GM19397 (cell line): ENCODE measurements around the gene INTS6.

Experiments
- ATAC-seq: cut with Tn5 transposase; IDR thresholded peaks from one replicate; pipeline ENCODE4 v1.9.1; 2021; ENCODE audit warnings: mild to moderate bottlenecking, moderate library complexity; ENCODE audit not compliant: unreplicated experiment

INTS6 gene

GRCh38 chr13:51322826-51323225 lies 130.0 kb downstream of the INTS6 start:
- ATAC-seq: no peak

DNA sequence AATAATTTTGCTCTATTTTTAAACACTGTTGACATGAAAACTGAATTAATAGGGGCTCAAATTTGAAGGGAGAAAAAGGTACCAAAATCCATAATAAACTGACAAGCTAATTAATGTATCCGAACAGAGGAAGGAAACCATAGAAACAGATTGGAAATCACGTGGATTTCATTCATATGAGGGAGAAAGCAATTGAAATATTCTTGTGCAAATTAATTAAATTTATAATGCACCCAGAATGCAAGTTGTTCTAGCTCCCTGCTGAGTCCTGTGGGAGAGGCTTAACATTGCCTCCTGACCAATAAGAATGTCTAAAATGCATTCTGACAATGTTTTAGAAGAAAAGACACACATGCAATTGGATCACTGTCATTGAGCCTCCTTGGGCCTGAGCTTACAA lies 131.0 kb downstream of the INTS6 start:
- no peak for ATAC-seq

- ATAC-seq: no peak
These were observed 134.0 kb downstream of the INTS6 start for GRCh38 chr13:51318876-51319275.

GRCh38 chr13:51318015-51318414 lies 134.8 kb downstream of the INTS6 start:
- no peak for ATAC-seq

DNA sequence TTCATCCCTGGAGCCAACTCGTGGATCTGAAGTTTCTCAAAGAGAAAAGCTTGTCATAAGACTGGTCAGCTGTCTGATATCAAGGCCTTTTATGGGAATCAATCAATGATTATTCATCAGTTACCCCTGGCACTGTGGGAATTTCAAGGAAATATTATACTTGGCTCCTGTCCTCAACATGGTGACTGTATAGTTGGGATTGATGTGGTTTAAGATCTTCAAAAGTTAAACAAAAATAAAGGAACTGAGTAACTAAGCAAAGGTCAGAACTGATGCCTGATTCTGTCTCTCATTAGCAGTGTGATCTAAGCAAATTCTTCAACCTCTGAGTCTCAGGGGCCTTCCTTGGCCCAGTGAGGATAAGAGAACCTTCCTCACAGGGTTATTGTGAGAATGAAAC lies 135.6 kb downstream of the INTS6 start:
- no peak for ATAC-seq

GRCh38 chr13:51313619-51314018 lies 139.2 kb downstream of the INTS6 start:
- no peak for ATAC-seq

GRCh38 chr13:51311957-51312520 lies 140.8 kb downstream of the INTS6 start:
- no peak for ATAC-seq
